GM10847 (cell line): ENCODE measurements around the gene PSME2.

Source experiments
- POLR2A ChIP-seq: IDR thresholded peaks from 2 replicates; pipeline ENCODE4 v1.6.1; 2011; ENCODE audit not compliant: insufficient read length; ENCODE audit errors: extremely low read depth

The PSME2 gene

DNA sequence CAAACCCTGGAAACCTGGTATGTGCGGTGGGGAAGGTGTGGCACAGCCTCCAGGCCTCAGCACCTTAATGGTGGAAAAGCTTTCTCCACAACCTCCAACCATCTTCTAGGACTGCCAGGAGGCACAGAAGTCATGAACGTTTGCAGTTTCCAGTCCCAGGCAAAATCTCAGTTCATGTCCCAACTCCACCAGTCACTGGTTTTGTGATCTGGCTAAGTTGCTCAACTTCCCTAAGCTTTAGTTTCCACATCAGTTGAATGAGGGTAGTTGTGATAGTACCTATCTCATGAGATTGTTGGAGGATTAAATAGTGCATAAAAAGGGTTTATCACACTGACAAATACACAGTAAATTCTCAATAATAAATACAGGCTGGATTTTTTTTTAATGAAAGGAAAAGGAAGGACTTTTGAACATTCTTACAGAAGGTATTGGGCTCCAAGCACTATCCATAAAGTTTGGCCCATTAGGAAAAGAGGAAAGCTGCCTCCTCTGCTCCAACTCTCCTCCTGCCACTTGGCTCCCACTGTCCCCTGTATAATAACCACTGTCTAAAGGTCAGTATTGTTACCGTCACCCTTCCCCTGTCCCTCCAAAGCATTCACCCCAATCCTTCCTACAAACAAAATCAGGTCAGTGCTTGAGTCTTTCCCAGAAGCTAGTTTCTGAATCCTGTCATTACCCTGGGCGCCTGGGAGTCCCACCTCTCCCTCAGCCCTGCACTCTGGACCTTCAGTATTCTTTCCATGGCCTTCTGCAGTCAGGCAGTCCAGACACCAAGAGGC lies 46.0 kb downstream of the PSME2 start:
- no peak for TF ChIP-seq POLR2A

DNA sequence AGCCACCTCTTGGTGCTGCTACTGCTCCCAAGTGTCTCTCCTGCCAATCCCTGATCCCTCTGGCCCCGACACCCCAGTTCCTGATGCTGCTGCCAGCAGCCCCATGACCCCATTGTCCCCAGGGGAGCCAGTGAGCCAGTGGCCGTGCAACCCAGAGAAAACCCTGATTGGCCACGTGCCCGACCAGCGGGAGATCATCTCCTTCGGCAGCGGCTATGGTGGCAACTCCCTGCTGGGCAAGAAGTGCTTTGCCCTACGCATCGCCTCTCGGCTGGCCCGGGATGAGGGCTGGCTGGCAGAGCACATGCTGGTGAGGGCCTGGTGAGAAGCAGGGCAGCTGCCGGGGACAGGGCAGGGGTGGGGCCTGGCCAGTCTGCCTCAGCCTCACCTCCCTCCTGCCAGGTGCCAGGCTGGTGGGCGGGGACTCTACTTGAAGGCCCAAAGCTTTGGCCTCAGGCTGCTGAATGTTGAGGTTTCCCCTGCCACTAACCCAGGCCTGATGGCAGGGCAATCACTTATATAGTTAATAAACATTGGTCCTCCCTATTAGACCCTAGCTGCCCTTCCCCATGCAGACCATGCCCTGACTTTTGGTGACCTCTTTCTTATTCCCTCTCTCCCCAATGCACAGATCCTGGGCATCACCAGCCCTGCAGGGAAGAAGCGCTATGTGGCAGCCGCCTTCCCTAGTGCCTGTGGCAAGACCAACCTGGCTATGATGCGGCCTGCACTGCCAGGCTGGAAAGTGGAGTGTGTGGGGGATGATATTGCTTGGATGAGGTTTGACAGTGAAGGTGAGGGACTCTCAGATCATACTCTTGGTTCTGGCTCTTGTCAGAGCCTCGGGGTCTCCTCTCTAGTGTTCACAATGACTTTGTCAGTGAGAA lies 47.2 kb downstream of the PSME2 start:
- no peak for TF ChIP-seq POLR2A

GRCh38 chr14:24098229-24098926 lies 48.0 kb downstream of the PSME2 start:
- TF ChIP-seq POLR2A, result no peak

- no peak for TF ChIP-seq POLR2A
These were observed 49.7 kb downstream of the PSME2 start for GRCh38 chr14:24096545-24097181.

- peak; percentile 92 for TF ChIP-seq POLR2A
These were observed 50.9 kb downstream of the PSME2 start for GRCh38 chr14:24095271-24096068.

DNA sequence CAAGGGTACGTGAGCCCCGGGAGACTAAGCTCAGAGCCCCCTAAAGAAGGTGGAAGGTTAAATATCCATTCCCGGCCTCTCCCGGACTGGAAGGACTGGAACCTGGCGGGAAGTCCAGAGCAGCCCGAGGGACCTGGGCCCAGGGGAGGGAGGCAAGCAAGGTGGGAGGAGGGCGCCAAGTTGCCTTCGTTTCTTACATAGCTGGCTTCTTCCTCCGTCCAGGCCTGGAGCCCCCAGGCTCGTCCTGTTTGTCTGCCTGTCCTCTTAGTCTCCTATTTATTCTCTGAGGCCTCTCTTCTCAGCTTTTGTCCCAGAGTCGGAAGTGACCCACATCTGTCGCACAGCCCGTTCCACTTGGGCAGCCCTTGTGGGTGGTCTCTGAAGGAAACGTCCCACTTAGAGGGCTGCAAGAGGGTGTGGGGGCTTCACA lies 51.6 kb downstream of the PSME2 start:
- no peak for TF ChIP-seq POLR2A

- peak; percentile 97 for TF ChIP-seq POLR2A
These were observed 52.2 kb downstream of the PSME2 start, which contains the start of gene PCK2 for GRCh38 chr14:24093901-24094840. Gene PCK2, plus strand, starts transcription at chr14:24094311. Its CDS starts 95 bp downstream, at chr14:24094406.
